IPS DF 4.7 (cell line): ENCODE results near the gene AGPAT1.
"Not testable (repeated sequence)": the region's sequence is repeated elsewhere in the genome, so short reads cannot be mapped to it uniquely, and the experiment has no call there.

Source experiments
- DNase-seq: peaks from one replicate; pipeline ENCODE4 v3.0.0-alpha.2; 2013; ENCODE audit warnings: low spot score; ENCODE audit errors: extremely low read depth

The AGPAT1 gene

GRCh38 chr6:32175711-32176475 lies at the start of gene AGPAT1:
TSS of gene AGPAT1 (minus strand) at chr6:32176084. CDS start at chr6:32171496, 4,588 bp downstream.
- no peak for DNase-seq

GRCh38 chr6:32224696-32225095 lies 48.8 kb upstream of the AGPAT1 start:
- DNase-seq, result no peak

GRCh38 chr6:32223258-32224235 lies 47.7 kb upstream of the AGPAT1 start, which contains the start of gene NOTCH4:
TSS of gene NOTCH4 (minus strand) at chr6:32224067. CDS start at chr6:32223928, 139 bp downstream.
- no peak for DNase-seq

- no peak for DNase-seq
Measured at GRCh38 chr6:32222333-32223230, 46.7 kb upstream of the AGPAT1 start.

- DNase-seq, result no peak
Measured at GRCh38 chr6:32220021-32220420, 44.1 kb upstream of the AGPAT1 start.

- no peak for DNase-seq
Measured at GRCh38 chr6:32218167-32218566, 42.3 kb upstream of the AGPAT1 start.

GRCh38 chr6:32216998-32217397 lies 41.1 kb upstream of the AGPAT1 start:
- DNase-seq, result no peak

- DNase-seq, result no peak
Measured at GRCh38 chr6:32216285-32216684, 40.4 kb upstream of the AGPAT1 start.

- DNase-seq, result no peak
Measured at GRCh38 chr6:32215617-32216016, 39.7 kb upstream of the AGPAT1 start.

- DNase-seq, result no peak
Measured at GRCh38 chr6:32214126-32214525, 38.2 kb upstream of the AGPAT1 start.

- DNase-seq, result no peak
Measured at GRCh38 chr6:32213649-32214048, 37.8 kb upstream of the AGPAT1 start.

GRCh38 chr6:32212076-32212760 lies 36.3 kb upstream of the AGPAT1 start:
- DNase-seq, result no peak

GRCh38 chr6:32211432-32211831 lies 35.5 kb upstream of the AGPAT1 start:
- not testable (repeated sequence) for DNase-seq

- DNase-seq, result no peak
Measured at GRCh38 chr6:32210191-32210601, 34.3 kb upstream of the AGPAT1 start.

GRCh38 chr6:32208996-32209395 lies 33.1 kb upstream of the AGPAT1 start:
- no peak for DNase-seq

GRCh38 chr6:32204268-32204715 lies 28.4 kb upstream of the AGPAT1 start:
- DNase-seq, result no peak

GRCh38 chr6:32203426-32204267 lies 27.8 kb upstream of the AGPAT1 start:
- no peak for DNase-seq

- DNase-seq, result no peak
Measured at GRCh38 chr6:32202186-32202585, 26.3 kb upstream of the AGPAT1 start.

GRCh38 chr6:32200711-32201475 lies 25.0 kb upstream of the AGPAT1 start:
- no peak for DNase-seq
